SK-N-MC (cell line): ENCODE data around the gene ZNF91.

Source experiments
- DNase-seq: peaks from one replicate; pipeline ENCODE4 v3.0.0-alpha.2; 2011; ENCODE audit warnings: low read depth, low spot score
- H3K27ac ChIP-seq: fragments of 200-600 bp; sonication (generic); 2 replicates; pipeline ENCODE4 v1.5.1; 2016; ENCODE audit warnings: mixed run types
- H3K36me3 ChIP-seq: fragments of 200-600 bp; sonication (generic); 2 replicates; pipeline ENCODE4 v1.6.1; 2017; ENCODE audit warnings: antibody characterized with exemption, low read length, mixed read lengths; ENCODE audit not compliant: insufficient read depth
- H3K4me3 ChIP-seq: fragments of 200-600 bp; sonication (generic); 2 replicates; pipeline ENCODE4 v1.5.1; 2016
- H3K9ac ChIP-seq: fragments of 200-600 bp; sonication (generic); 2 replicates; pipeline ENCODE4 v1.8.0; 2017; ENCODE audit warnings: mixed run types, mixed read lengths; ENCODE audit not compliant: insufficient read length
- H3K9me3 ChIP-seq: fragments of 200-600 bp; sonication (generic); 2 replicates; pipeline ENCODE4 v1.6.1; 2017; ENCODE audit warnings: low read depth, mild to moderate bottlenecking, antibody characterized with exemption, low read length, moderate library complexity, mixed read lengths
- EZH2 ChIP-seq: fragments of 200-600 bp; sonication (generic); IDR thresholded peaks from one replicate; pipeline ENCODE4 v1.6.1; 2017; ENCODE audit warnings: antibody characterized with exemption
- FOXP2 ChIP-seq: optimal IDR thresholded peaks from 2 replicates; pipeline ENCODE3; 2011; ENCODE audit warnings: mild to moderate bottlenecking, moderate library complexity; ENCODE audit not compliant: insufficient read depth; ENCODE audit errors: extremely low read length, control extremely low read depth
- POLR2AphosphoS5 ChIP-seq: IDR thresholded peaks from 2 replicates; pipeline ENCODE4 v1.6.1; 2012; ENCODE audit warnings: mild to moderate bottlenecking, low read depth, low read length, borderline replicate concordance

The ZNF91 gene

DNA sequence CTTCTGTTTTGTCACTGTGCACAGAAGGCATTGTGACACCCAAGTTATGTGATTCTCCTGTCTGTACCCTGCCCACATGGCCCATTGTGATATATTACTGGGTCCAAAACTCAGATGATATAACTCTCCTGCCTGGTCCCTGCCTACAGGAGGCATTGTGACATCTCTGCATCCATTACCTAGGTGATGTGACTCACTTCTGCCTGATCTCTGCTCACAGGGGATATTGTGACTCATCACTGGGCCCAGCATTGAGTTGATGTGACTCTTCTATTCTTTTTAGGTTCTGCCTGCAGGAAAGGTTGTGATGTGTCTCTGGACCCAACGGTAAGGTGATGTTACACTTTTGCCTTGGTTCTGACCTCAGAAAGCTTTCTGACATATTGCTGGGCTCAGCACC lies 77.1 kb downstream of the ZNF91 start:
- Histone ChIP-seq H3K9me3 (no peaks in the 10 kb centered on the region), H3K27ac (no peak overlapping the region), H3K4me3 (no peak overlapping the region), H3K9ac (no peak overlapping the region), H3K36me3 (no peaks in the 10 kb centered on the region)
- DNase-seq, result no peak
- TF ChIP-seq FOXP2 (no peak), EZH2 (no peak), POLR2AphosphoS5 (no peak)

DNA sequence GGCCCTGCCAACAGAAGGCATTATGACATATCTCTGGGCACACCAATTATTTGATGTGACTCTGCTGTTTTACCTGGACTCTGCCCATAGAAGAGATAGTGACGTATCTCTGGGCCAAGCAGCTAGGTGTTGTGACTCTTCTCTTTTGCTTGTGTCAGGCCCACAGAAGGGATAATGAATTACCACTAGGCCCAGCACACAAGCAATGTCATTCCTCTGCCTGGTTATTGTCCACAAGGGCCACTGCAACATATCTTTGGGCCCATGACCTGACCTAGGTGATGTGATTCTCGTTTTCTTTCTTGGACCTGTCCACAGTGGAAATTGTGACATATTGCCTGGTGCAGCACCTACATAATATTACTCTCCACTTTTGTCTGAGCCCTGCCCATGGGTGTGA lies 80.0 kb downstream of the ZNF91 start:
- H3K36me3 ChIP-seq, result no peaks in the 10 kb centered on the region
- no peak for DNase-seq
- no peak overlapping the region for H3K27ac ChIP-seq
- H3K4me3 ChIP-seq, result no peak overlapping the region
- H3K9me3 ChIP-seq, result no peaks in the 10 kb centered on the region
- no peak for TF ChIP-seq FOXP2
- no peak for TF ChIP-seq EZH2
- no peak for TF ChIP-seq POLR2AphosphoS5
- no peak overlapping the region for H3K9ac ChIP-seq

DNA sequence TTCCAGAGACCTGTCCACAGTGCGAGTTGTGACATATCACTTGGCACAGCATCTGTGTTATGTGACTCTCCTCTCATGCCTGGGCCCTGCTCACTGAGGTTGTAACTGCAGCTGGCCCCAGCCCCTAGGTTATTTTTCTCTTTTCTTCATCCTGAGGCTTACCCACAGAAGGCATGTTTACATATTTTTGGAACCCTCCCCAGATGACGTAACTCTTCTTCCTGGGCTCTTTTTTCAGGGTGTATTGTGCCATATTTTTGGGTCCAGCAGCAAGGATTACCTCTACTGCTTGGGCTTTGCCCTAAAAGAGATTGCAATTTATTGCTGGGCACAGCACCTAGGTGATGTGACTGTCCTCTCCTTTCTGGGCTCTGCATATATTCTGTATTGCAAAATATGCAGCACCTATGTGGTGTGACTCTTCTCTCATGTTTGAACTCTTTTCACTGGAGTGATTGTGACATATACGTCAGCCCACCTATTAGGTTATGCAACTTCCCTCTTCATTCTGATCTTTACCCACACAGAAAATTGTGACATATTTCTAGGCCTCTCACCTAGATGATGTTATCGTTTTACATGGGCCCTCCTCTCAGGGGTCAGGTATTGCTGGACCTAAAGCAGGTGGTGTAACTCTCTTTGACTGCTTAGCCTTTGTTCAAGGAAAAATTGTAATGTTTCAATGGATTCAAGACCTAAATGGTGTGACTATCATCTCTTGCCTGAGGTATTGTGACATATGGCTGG lies 80.6 kb downstream of the ZNF91 start:
- Histone ChIP-seq H3K27ac (no peak overlapping the region), H3K4me3 (no peak overlapping the region), H3K9ac (no peak overlapping the region), H3K36me3 (no peaks in the 10 kb centered on the region), H3K9me3 (no peaks in the 10 kb centered on the region)
- DNase-seq, result no peak
- no peak for TF ChIP-seq EZH2
- no peak for TF ChIP-seq POLR2AphosphoS5
- no peak for TF ChIP-seq FOXP2

DNA sequence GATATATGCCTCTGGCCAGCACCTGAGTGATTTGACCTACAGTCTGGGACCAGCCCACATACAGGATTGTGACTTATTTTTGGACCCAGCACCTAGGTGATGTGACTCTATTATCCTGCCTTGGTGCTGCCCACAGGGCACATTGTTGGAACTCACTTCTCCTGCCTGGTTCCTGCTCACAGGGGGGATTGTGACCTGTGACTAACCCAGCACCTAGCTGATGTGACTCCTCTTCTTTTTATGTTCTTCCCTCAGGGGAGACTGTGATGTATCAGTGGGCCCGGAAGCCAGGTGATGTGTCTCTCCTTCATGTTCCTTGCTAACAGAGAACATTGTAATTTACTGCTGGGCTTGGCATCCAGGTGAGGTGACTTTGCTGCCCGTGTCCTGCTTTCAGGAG lies 82.1 kb downstream of the ZNF91 start:
- H3K9me3 ChIP-seq, result no peaks in the 10 kb centered on the region
- no peak for DNase-seq
- H3K36me3 ChIP-seq, result no peaks in the 10 kb centered on the region
- no peak overlapping the region for H3K27ac ChIP-seq
- TF ChIP-seq EZH2 (no peak), POLR2AphosphoS5 (no peak), FOXP2 (no peak)
- H3K4me3 ChIP-seq, result no peak overlapping the region
- H3K9ac ChIP-seq, result no peak overlapping the region

DNA sequence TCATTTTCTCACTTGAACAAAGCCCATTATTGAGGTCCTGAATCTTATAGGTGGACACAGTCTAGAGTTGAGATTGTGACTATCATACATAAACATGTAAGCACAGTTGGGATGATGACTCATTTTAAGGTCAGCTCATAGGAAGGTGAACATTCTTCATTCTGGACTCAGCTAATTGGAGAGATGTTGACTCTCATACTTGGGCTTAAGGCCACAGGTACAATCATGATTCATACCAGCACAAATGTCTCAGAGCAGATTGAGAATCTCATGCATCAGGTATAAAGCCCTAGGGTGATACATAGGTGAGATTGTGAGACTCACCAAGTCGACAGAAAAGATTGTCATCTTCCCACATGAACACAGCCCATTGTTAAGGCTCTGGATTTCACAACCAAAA lies 82.8 kb downstream of the ZNF91 start:
- no peaks in the 10 kb centered on the region for H3K36me3 ChIP-seq
- DNase-seq, result no peak
- TF ChIP-seq POLR2AphosphoS5 (no peak), EZH2 (no peak)
- H3K9me3 ChIP-seq, result no peaks in the 10 kb centered on the region
- H3K27ac ChIP-seq, result no peak overlapping the region
- no peak overlapping the region for H3K4me3 ChIP-seq
- H3K9ac ChIP-seq, result no peak overlapping the region

DNA sequence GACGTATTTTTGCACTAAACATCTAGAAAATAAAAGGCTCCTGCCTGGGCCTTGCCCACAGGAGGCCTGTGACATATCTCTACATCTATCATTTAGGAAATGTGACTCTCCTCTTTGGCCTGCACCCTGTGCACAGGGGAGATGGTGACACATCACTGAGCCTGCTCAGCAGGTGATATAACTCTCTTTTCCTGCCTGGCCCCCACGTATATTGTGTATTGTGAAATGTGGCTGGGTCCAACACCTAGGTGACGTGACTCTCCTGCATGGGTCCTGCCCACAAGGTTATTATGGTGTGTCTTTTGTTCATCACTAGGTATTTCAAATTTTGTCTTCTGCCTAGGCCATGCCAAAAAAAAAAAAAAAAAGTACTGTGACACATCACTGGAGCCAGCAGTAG lies 83.7 kb downstream of the ZNF91 start:
- Histone ChIP-seq H3K9me3 (no peaks in the 10 kb centered on the region), H3K27ac (no peak overlapping the region), H3K36me3 (no peaks in the 10 kb centered on the region), H3K9ac (no peak overlapping the region), H3K4me3 (no peak overlapping the region)
- no peak for DNase-seq
- no peak for TF ChIP-seq POLR2AphosphoS5
- no peak for TF ChIP-seq FOXP2
- no peak for TF ChIP-seq EZH2

DNA sequence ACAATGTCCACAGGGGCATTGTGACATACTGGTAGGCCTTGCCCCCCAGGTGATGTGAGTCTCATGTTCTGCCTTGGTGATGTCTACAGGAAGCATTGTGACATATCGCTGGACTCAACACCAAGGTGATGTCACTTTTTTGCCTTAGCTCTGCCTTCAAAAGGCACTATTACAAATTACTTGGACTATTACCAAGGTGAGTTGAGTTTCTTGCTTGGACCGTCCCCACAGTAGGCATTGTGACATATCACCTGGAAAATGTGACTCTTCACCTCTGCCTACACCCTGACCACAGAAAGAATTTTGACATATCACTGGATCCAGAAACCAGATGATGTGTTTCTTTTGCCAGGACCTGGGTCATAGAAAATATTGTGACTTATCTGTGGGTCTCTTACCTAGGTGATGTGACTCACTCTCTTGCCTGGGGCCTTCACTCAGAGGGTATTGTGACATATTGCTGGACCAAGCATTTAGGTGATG lies 84.5 kb downstream of the ZNF91 start:
- Histone ChIP-seq H3K9ac (no peak overlapping the region), H3K9me3 (no peaks in the 10 kb centered on the region), H3K4me3 (no peak overlapping the region), H3K27ac (no peak overlapping the region), H3K36me3 (no peaks in the 10 kb centered on the region)
- no peak for DNase-seq
- TF ChIP-seq POLR2AphosphoS5, result no peak
- TF ChIP-seq EZH2, result no peak
- no peak for TF ChIP-seq FOXP2

DNA sequence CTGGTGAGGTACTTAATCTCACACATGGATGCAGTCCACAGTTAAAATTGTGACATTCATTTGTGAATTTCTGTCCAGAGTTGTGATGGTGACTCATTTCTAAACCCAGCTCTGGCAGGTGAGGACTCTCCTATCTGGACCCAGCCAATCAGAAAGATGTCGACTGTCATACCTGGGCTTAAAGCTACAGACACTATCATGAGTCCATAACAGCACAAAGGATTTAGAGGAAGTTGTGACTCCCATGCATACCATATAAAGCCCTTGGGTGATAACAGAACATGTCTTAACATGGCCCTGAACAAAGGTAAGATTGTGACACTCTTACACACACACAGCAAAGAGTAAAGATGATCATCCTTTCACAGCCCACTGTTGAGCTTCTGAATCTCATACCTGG lies 85.3 kb downstream of the ZNF91 start:
- H3K9me3 ChIP-seq, result no peaks in the 10 kb centered on the region
- no peak overlapping the region for H3K4me3 ChIP-seq
- no peak for DNase-seq
- TF ChIP-seq FOXP2 (no peak), POLR2AphosphoS5 (no peak), EZH2 (no peak)
- H3K27ac ChIP-seq, result no peak overlapping the region
- H3K36me3 ChIP-seq, result no peaks in the 10 kb centered on the region
- H3K9ac ChIP-seq, result no peak overlapping the region

DNA sequence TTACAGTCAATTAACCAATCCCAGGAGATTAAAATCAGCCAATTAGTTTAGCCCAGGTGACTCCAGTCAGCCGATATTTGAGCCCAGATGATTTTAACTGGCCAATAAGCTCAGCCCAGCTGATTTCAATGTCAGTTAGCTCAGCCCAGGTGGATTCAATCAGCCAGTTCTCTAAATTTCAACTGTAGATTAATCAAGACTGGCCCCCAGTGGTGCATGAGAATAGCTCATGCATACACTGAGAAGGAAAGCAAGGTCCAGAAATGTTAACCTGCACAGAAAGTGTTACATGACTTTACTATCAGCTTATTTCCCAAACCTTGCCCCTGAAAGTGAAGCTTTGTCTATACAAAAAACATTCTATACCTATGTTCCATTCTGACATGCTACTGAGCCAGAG lies 89.7 kb downstream of the ZNF91 start:
- H3K9me3 ChIP-seq, result no peaks in the 10 kb centered on the region
- no peak for TF ChIP-seq EZH2
- TF ChIP-seq FOXP2, result no peak
- TF ChIP-seq POLR2AphosphoS5, result no peak
- no peak overlapping the region for H3K4me3 ChIP-seq
- H3K27ac ChIP-seq, result no peak overlapping the region
- DNase-seq, result no peak
- no peak overlapping the region for H3K9ac ChIP-seq
- no peaks in the 10 kb centered on the region for H3K36me3 ChIP-seq
